Skin of body (tissue), 2 donors: Measurements from ENCODE around the gene PRLH. TPM values are rescaled to one million over a fixed set of nuclear protein-coding genes. Genes with fewer than 3 reads are reported as not detected.

Source experiments
- DNase-seq: peaks from one replicate; lab custom pipeline; 2025; lab: John Stamatoyannopoulos, UW
- total RNA-seq: library from RNA; depleted of rRNA; stranded (reverse); fragments of >200 nt; gene quantifications from one replicate; pipeline ENCODE4 v1.2.3, GENCODE V29; 2014

Gene PRLH
- total RNA-seq, 1 donor from 2014 or later = not detected

- no peak for DNase-seq
Observed at GRCh38 chr2:237564526-237565131, 1.7 kb upstream of the PRLH start.

- DNase-seq = no peak
Observed at GRCh38 chr2:237565974-237566373, 400 bp upstream of the PRLH start.

GRCh38 chr2:237567276-237568029 lies 1.1 kb downstream of the PRLH start:
- DNase-seq = no peak

- no peak for DNase-seq
Observed at GRCh38 chr2:237568121-237568660, 1.8 kb downstream of the PRLH start.

GRCh38 chr2:237569041-237569440 lies 2.7 kb downstream of the PRLH start:
- DNase-seq = no peak

- DNase-seq = no peak
Observed at GRCh38 chr2:237569896-237570295, 3.5 kb downstream of the PRLH start.

GRCh38 chr2:237570776-237571335 lies 4.5 kb downstream of the PRLH start:
- no peak for DNase-seq

- DNase-seq = no peak
Observed at GRCh38 chr2:237571551-237571950, 5.2 kb downstream of the PRLH start.

GRCh38 chr2:237572021-237572741 lies 5.8 kb downstream of the PRLH start:
- peak; percentile 83 for DNase-seq

- no peak for DNase-seq
Observed at GRCh38 chr2:237572742-237573101, 6.3 kb downstream of the PRLH start.

GRCh38 chr2:237573721-237574415 lies 7.5 kb downstream of the PRLH start:
- DNase-seq = no peak

GRCh38 chr2:237574467-237574866 lies 8.1 kb downstream of the PRLH start:
- DNase-seq = no peak

- no peak for DNase-seq
Observed at GRCh38 chr2:237574894-237575868, 8.8 kb downstream of the PRLH start.

GRCh38 chr2:237575869-237576862 lies 9.8 kb downstream of the PRLH start:
- DNase-seq = no peak

- no peak for DNase-seq
Observed at GRCh38 chr2:237576974-237577373, 10.6 kb downstream of the PRLH start.

GRCh38 chr2:237577458-237577857 lies 11.1 kb downstream of the PRLH start:
- DNase-seq = no peak

- DNase-seq = no peak
Observed at GRCh38 chr2:237577956-237578870, 11.8 kb downstream of the PRLH start.

- no peak for DNase-seq
Observed at GRCh38 chr2:237581326-237581725, 15.0 kb downstream of the PRLH start.
